Large intestine (tissue), 3 donors: ENCODE data around the gene GPR32. TPM values are rescaled to one million over a fixed set of nuclear protein-coding genes. Genes with fewer than 3 reads are reported as not detected.
"Not testable (repeated sequence)": the region's sequence is repeated elsewhere in the genome, so short reads cannot be mapped to it uniquely, and the experiment has no call there.

Source experiments
- DNase-seq, 2 donors: peaks; one replicate each; pipeline versions ENCODE4 v3.0.0 to v3.0.0-alpha.2; 2013
- H3K27ac ChIP-seq: one replicate; pipeline ENCODE4 v1.5.1; 2013; ENCODE audit warnings: low read length
- H3K27me3 ChIP-seq: 2 replicates; pipeline ENCODE4 v1.6.1; 2013; ENCODE audit warnings: low read length; ENCODE audit not compliant: control insufficient read depth, insufficient read depth
- H3K36me3 ChIP-seq: 2 replicates; pipeline ENCODE4 v1.6.1; 2013; ENCODE audit warnings: low read length; ENCODE audit not compliant: control insufficient read depth, insufficient read depth
- H3K4me1 ChIP-seq: one replicate; pipeline ENCODE4 v1.6.1; 2013; ENCODE audit warnings: low read length; ENCODE audit not compliant: control insufficient read depth, insufficient read depth
- H3K4me3 ChIP-seq: one replicate; pipeline ENCODE4 v1.5.1; 2013; ENCODE audit warnings: low read length
- H3K9me3 ChIP-seq: one replicate; pipeline ENCODE4 v1.6.1; 2013; ENCODE audit warnings: mild to moderate bottlenecking, low read depth, low read length, moderate library complexity; ENCODE audit not compliant: control insufficient read depth
- WGBS: methylation state at CpG from one replicate; pipeline ENCODE4 v1.1.5; 2013; ENCODE audit warnings: low lambda C conversion rate; ENCODE audit not compliant: insufficient coverage; 5-methylcytosine and 5-hydroxymethylcytosine counted together
- polyA plus RNA-seq: library from polyadenylated mRNA; unstranded; fragments of 120-200 nt; gene quantifications from one replicate; pipeline ENCODE4 v1.2.1, GENCODE V29; 2013

The GPR32 gene
- polyA plus RNA-seq, 1 donor: not detected

DNA sequence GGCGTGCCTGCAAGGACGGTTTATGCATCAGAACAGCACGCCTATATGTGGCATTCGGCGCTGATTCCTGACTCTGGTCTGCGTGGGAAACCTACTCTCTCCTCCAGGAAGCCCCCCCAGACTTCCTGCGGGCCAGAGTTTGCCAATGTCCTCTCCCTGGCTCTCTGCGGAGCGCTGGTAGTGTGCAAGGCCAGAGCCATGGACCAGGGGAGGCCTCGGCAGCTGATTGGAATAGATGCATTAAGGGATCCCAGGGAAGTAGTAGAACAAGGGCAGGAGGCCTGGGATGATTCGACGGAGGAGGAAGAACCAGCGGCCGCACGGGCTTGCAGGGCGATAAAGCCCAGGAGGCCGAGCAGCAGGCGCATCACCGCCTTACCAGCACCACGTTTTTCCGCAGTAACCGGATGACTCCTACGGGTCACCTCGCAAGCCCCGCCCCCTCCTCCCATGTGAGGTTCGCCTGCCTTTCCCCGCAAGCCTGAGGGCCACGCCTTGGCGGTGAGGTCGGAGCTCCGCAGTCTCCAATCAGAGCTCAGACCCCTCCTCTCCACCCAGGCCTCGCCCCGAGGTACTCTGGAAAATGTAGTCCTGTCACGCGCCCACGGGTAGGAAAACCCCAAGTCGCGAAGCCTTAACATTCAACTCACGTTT, 42.1 kb upstream of the GPR32 start:
- Histone ChIP-seq H3K9me3 (peaks cover 9% of the 10 kb centered on the region), H3K27ac (no peak overlapping the region), H3K4me1 (peaks cover 5% of the 10 kb centered on the region), H3K27me3 (peaks cover 30% of the 10 kb centered on the region), H3K4me3 (no peak overlapping the region), H3K36me3 (no peaks in the 10 kb centered on the region)
- 0% methylated on average over 1 of the region's 39 CpGs for WGBS
- DNase-seq: peak; percentile 51 to 59

DNA sequence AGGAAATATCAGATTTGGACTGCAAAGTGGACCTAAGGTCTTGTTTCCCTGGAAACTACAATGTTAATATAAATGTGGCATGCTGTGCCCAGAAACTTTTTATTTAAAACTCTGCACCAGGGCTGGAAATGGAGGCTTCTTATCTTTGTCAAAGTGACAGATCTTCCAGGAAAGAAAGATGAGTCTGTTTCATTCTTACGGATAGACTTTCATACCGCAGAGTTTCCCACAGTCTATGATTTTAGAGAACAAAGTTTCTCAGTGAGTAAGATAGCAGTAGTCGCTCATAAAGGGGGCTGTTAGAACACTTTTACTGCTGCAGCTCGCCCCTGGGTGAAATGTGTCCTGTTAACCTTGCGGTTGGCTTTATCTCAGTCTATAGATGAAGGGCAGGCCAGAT, 40.4 kb upstream of the GPR32 start:
- DNase-seq: no peak
- Histone ChIP-seq H3K27me3 (peaks cover 19% of the 10 kb centered on the region), H3K4me1 (peaks cover 5% of the 10 kb centered on the region), H3K27ac (no peak overlapping the region), H3K36me3 (no peaks in the 10 kb centered on the region), H3K4me3 (no peak overlapping the region), H3K9me3 (peaks cover 9% of the 10 kb centered on the region)
- 20% methylated on average over 3 of the region's 5 CpGs for WGBS

DNA sequence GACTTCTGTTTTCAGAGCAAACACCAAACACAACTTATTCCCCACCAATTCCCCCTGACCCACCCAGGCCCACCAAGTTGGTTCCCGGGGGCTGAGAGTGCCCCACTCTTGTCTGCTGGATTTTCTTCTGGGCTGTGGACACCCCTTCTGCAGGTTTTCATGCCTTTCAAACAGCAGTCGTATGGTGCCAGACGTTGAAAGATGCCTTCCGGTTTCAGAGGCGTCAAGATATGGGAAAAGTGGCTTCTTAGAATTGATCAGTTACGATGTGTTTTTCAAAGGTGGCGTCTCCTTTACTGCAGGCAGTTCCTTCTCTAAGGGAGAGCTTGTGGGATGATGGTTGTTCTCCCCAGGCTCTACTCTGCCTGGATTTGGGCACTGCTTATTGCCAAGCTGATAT, 34.4 kb upstream of the GPR32 start:
- no peaks in the 10 kb centered on the region for H3K36me3 ChIP-seq
- no CpG with 5 or more reads among the region's 7 CpGs for WGBS
- DNase-seq: no peak
- no peaks in the 10 kb centered on the region for H3K9me3 ChIP-seq
- H3K4me3 ChIP-seq: no peak overlapping the region
- no peak overlapping the region for H3K27ac ChIP-seq
- H3K27me3 ChIP-seq: peaks cover 12% of the 10 kb centered on the region
- H3K4me1 ChIP-seq: no peaks in the 10 kb centered on the region

DNA sequence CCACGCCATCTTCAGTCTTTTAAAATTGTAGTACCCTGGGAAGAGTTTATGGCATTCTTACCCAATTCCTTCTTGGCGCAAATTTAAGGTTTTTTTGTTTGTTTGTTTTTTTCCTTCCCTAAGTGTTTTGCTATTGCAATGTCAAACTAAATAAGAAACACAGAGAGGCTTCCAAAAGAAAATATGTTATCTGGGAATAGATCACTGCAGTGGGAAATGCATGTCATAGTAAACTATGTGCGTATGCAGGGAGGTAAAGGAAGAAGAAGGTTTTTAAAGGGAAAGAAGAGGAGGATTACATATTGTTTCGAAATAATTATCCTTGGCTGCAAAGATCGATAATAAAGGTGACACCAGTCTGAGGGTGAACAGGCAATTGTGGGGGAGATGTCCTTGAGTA, 33.9 kb upstream of the GPR32 start:
- H3K4me3 ChIP-seq: no peak overlapping the region
- H3K9me3 ChIP-seq: no peaks in the 10 kb centered on the region
- H3K27me3 ChIP-seq: peaks cover 15% of the 10 kb centered on the region
- no peaks in the 10 kb centered on the region for H3K4me1 ChIP-seq
- DNase-seq: no peak
- 80% methylated on average over 5 of the region's 5 CpGs for WGBS
- no peaks in the 10 kb centered on the region for H3K36me3 ChIP-seq
- no peak overlapping the region for H3K27ac ChIP-seq

DNA sequence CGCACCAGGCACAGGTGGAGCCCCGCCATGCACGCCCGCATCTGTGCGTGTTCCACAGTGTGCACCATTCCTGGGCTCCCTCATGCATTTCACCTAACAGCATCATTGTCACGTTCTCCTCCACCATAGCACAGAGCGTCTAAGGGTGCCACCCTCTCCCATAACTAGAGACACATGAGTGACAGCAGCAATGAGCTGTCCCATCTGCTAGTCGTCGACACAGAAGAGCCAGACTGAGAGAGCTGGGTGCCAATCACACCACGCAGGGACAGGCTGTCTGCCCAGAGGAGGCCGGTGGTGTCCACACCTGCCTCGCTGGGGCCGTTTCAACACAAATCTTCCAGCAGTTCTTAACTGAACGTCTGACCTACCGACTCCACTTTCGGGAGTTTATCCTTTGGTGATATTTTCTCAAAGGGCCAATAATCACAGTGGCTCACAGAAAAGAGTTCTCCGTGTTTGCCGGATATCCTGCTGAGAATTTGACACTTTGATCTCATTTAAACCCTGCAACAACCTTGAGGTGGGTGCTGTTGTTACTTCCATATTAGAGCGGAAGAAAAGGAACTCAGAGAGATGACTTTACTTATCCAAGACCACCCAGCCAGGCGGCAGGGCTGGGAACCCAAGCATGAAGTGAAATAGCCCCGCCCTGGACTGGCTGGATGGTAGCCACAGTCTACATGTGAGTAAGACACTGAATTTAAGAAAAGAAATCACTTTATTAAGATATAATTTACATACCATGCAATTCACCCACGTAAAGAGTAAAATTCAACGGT, 30.9 kb upstream of the GPR32 start:
- DNase-seq: no peak
- Histone ChIP-seq H3K27me3 (peaks cover 15% of the 10 kb centered on the region), H3K4me1 (no peaks in the 10 kb centered on the region), H3K9me3 (no peaks in the 10 kb centered on the region), H3K4me3 (no peak overlapping the region), H3K27ac (no peak overlapping the region), H3K36me3 (no peaks in the 10 kb centered on the region)
- 81% methylated on average over 3 of the region's 23 CpGs for WGBS

DNA sequence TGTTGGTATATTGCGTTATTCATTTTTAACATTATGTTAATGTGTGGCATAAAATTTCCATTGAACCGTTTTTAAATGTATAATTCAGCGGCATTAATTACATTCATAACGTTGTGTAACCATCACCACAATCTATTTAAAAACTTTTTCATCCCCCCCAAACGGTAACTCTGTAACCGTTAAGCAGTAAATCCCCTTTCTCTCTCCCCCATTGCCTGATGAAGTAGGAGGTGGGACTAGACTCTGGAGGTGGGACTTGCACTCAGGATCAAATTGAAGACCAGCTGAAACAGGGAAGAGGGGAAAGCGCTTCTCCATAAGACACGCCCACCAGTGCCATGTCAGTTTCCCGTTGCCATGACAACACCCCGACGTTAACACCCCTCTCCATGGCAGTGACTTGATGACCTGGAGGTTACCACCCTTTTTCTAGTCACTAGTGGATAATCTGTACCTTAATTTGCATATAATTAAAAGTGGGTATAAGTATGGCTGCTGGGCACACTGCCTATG, 30.3 kb upstream of the GPR32 start:
- H3K27me3 ChIP-seq: peaks cover 15% of the 10 kb centered on the region
- H3K4me1 ChIP-seq: no peaks in the 10 kb centered on the region
- H3K36me3 ChIP-seq: no peaks in the 10 kb centered on the region
- no peak overlapping the region for H3K4me3 ChIP-seq
- no peaks in the 10 kb centered on the region for H3K9me3 ChIP-seq
- DNase-seq: no peak
- 79% methylated on average over 5 of the region's 11 CpGs for WGBS
- no peak overlapping the region for H3K27ac ChIP-seq

DNA sequence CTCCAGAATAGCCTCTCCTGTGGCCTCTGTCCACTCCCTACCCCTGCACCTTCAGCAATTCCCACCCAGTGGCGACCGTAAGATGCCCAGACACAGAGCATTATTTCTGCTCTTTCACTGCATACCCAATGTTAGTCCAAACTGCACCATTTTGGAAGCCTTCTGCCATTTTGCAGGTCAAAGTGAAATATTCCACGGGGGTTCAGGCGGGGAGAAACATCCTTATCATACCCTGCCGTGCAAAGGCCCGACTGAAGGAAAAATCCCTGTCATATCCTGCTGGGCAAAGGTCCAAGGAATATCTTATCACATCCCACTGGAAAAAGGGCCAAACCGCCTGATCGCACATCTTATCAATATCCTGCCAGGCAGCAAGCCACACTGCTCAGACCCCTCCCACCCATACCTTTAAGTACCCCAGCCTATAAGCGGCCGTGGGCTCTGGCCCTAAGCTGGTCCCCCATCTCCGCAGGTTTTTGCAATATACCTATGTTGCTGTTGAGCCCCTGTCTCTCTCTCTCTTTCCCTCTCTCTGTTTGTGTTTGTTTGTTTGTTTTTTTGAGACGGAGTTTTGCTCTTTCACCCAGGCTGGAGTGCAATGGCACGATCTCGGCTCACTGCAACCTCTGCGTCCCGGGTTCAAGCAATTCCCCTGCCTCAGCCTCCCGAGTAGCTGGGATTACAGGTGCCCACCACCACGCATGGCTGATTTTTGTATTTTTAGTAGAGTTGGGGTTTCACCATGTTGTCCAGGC, 28.9 kb upstream of the GPR32 start:
- H3K4me3 ChIP-seq: no peak overlapping the region
- 80% methylated on average over 2 of the region's 18 CpGs for WGBS
- H3K9me3 ChIP-seq: no peaks in the 10 kb centered on the region
- no peak overlapping the region for H3K27ac ChIP-seq
- H3K36me3 ChIP-seq: no peaks in the 10 kb centered on the region
- no peaks in the 10 kb centered on the region for H3K4me1 ChIP-seq
- peaks cover 11% of the 10 kb centered on the region for H3K27me3 ChIP-seq
- peak in 1 of 2 donors; percentile 50 for DNase-seq

DNA sequence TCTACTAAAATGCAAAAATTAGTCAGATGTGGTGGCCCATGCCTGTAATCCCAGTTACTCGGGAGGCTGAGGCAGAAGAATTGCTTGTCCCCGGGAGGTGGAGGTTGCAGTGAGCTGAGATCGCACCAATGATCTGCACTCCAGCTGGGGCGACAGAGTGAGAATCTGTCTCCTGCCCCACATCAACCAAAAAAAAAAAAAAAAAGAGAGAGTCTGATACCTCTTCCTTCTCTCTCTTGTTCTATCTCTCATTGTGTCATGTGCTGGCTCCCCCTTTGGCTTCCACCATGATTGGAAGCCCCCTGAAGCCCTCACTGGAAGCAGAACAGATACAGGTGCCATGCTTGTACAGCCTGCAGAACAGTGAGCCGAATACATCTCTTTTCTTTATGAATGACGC, 26.7 kb upstream of the GPR32 start:
- no CpG with 5 or more reads among the region's 6 CpGs for WGBS
- H3K4me1 ChIP-seq: no peaks in the 10 kb centered on the region
- peaks cover 11% of the 10 kb centered on the region for H3K27me3 ChIP-seq

DNA sequence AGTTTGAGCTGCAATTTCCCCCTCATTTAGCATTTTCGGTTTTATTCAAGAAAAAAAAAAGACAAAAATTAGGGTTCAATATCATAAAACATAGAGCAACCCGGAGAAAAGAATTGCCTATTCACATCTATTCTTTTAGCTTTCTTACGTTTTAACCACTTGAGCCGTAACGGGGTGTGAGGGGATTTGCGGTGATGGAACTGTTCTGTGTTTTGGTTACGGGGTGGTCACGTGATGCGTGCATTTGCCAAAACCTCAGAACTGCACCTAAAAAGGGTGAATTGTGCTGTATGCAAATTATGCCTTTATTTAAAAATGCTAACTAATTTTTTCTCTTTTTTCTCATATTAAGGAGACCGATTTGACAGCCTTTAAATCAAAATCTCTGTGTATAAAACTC, 25.0 kb upstream of the GPR32 start:
- Histone ChIP-seq H3K27me3 (peaks cover 4% of the 10 kb centered on the region), H3K9me3 (no peaks in the 10 kb centered on the region), H3K27ac (no peak overlapping the region), H3K4me1 (no peaks in the 10 kb centered on the region), H3K36me3 (no peaks in the 10 kb centered on the region), H3K4me3 (no peak overlapping the region)
- DNase-seq: no peak
- WGBS: 92% methylated on average over 2 of the region's 10 CpGs

More for the DNA sequence above, 26.7 kb upstream of the GPR32 start:
- Histone ChIP-seq H3K36me3 (no peaks in the 10 kb centered on the region), H3K4me3 (no peak overlapping the region), H3K9me3 (no peaks in the 10 kb centered on the region), H3K27ac (no peak overlapping the region)
- no peak for DNase-seq

DNA sequence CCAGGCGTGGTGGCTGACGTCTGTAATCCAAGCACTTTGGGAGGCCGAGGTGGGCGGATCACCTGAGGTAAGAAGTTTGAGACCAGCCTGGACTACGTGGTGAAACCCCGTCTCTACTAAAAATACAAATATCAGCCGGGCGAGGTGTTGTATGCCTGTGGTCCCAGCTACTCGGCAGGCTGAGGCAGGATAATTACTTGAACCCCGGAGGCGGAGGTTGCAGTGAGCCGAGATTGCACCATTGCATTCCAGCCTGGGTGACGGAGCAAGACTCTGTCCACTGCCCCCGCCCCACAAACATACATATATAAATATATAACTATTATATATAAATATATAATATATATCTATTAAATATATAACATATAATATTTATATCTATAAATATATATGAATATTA, 23.1 kb upstream of the GPR32 start:
- H3K27me3 ChIP-seq, H3K4me3 ChIP-seq, H3K4me1 ChIP-seq, DNase-seq, H3K27ac ChIP-seq, H3K9me3 ChIP-seq, H3K36me3 ChIP-seq: not testable (repeated sequence)
- 100% methylated on average over 2 of the region's 14 CpGs for WGBS
